Activated effector memory CD4-positive, alpha-beta T cell treated with Interleukin-2 at 50 U/mL for 16 hours (primary cell): Measurements from ENCODE around the gene TCERG1L.
"Not testable (repeated sequence)": the region's sequence is repeated elsewhere in the genome, so short reads cannot be mapped to it uniquely, and the experiment has no call there.

Experiments
- DNase-seq: peaks from one replicate; pipeline ENCODE4 v3.0.0-alpha.2; 2020

Gene TCERG1L

GRCh38 chr10:131246089-131246488 is 65.4 kb downstream of the TCERG1L start:
- DNase-seq = no peak

GRCh38 chr10:131245475-131246059 is 66.0 kb downstream of the TCERG1L start:
- no peak for DNase-seq

- no peak for DNase-seq
Observed at GRCh38 chr10:131244836-131245235, 66.7 kb downstream of the TCERG1L start.

- no peak for DNase-seq
Observed at GRCh38 chr10:131243076-131243475, 68.4 kb downstream of the TCERG1L start.

GRCh38 chr10:131242007-131242406 is 69.5 kb downstream of the TCERG1L start:
- no peak for DNase-seq

- no peak for DNase-seq
Observed at GRCh38 chr10:131240691-131241090, 70.8 kb downstream of the TCERG1L start.

GRCh38 chr10:131239926-131240325 is 71.6 kb downstream of the TCERG1L start:
- DNase-seq = no peak

GRCh38 chr10:131239450-131239849 is 72.1 kb downstream of the TCERG1L start:
- no peak for DNase-seq

- no peak for DNase-seq
Observed at GRCh38 chr10:131238669-131239280, 72.7 kb downstream of the TCERG1L start.

GRCh38 chr10:131237991-131238651 is 73.4 kb downstream of the TCERG1L start:
- DNase-seq = no peak

GRCh38 chr10:131234606-131235005 is 76.9 kb downstream of the TCERG1L start:
- DNase-seq = not testable (repeated sequence)

- no peak for DNase-seq
Observed at GRCh38 chr10:131233611-131234258, 77.8 kb downstream of the TCERG1L start.

- no peak for DNase-seq
Observed at GRCh38 chr10:131231965-131232541, 79.5 kb downstream of the TCERG1L start.

GRCh38 chr10:131231323-131231964 is 80.1 kb downstream of the TCERG1L start:
- no peak for DNase-seq

- no peak for DNase-seq
Observed at GRCh38 chr10:131230641-131231322, 80.7 kb downstream of the TCERG1L start.

- no peak for DNase-seq
Observed at GRCh38 chr10:131230166-131230565, 81.4 kb downstream of the TCERG1L start.

- no peak for DNase-seq
Observed at GRCh38 chr10:131227163-131227740, 84.3 kb downstream of the TCERG1L start.

GRCh38 chr10:131226446-131227162 is 84.9 kb downstream of the TCERG1L start:
- DNase-seq = no peak

- DNase-seq = no peak
Observed at GRCh38 chr10:131224106-131224505, 87.4 kb downstream of the TCERG1L start.

- no peak for DNase-seq
Observed at GRCh38 chr10:131223422-131223821, 88.1 kb downstream of the TCERG1L start.

GRCh38 chr10:131222986-131223385 is 88.5 kb downstream of the TCERG1L start:
- no peak for DNase-seq
